Endothelial cell of umbilical vein (primary cell): Measurements from ENCODE around the gene ZNRF3. TPM values are rescaled to one million over a fixed set of nuclear protein-coding genes. Genes with fewer than 3 reads are reported as not detected.

Experiments
- BruUV-seq: library from RNA; stranded (reverse); fragments of 400-500 nt; replicated peaks from 2 replicates; lab custom pipeline; 2021; lab: Mats Ljungman, UMichigan
- CTCF ChIA-PET: fragments of 300-600, 350-600 bp; sonication (Branson Sonifier 250); formaldehyde crosslinking; loops from one replicate; lab custom pipeline; 2021; ENCODE audit warnings: antibody characterized with exemption, inconsistent platforms; lab: Charles Lee
- POLR2A ChIA-PET: fragments of 300-600, 350-600 bp; sonication (Branson Sonifier 250); formaldehyde crosslinking; loops from one replicate; lab custom pipeline; 2021; ENCODE audit warnings: antibody characterized with exemption, inconsistent platforms; lab: Charles Lee
- DNase-seq: peaks from one replicate; pipeline ENCODE4 v3.0.0-alpha.2; 2011; ENCODE audit warnings: low read depth, low spot score
- FAIRE-seq: peaks from 2 replicates; lab custom pipeline; 2011; peaks lifted over from hg19 to GRCh38; lab: Jason Lieb, UNC
- H2AFZ ChIP-seq: 2 replicates; pipeline ENCODE4 v1.6.0; 2012; ENCODE audit warnings: low read depth, low read length, control low read depth, inconsistent platforms
- H3K27ac ChIP-seq: 2 replicates; pipeline ENCODE4 v1.5.1; 2011; ENCODE audit warnings: low read depth, mild to moderate bottlenecking, control low read depth, low read length, moderate library complexity; ENCODE audit not compliant: insufficient read depth
- H3K27me3 ChIP-seq, 2 experiments: 2 replicates each; pipeline versions ENCODE4 v1.6.0 to v1.6.1; 2011; ENCODE audit warnings: low read length in 2 of 2, mixed read lengths in 1 of 2; ENCODE audit not compliant: control insufficient read depth in 2 of 2, insufficient read depth in 2 of 2
- H3K36me3 ChIP-seq, 2 experiments: 2 replicates in 1 of 2; 3 replicates in 1 of 2; pipeline ENCODE4 v1.5.1; 2011; ENCODE audit warnings: low read length in 2 of 2, mild to moderate bottlenecking in 1 of 2, moderate library complexity in 1 of 2; ENCODE audit not compliant: control insufficient read depth in 2 of 2, insufficient read depth in 2 of 2; ENCODE audit errors: extremely low read depth in 1 of 2
- H3K4me1 ChIP-seq: 3 replicates; pipeline ENCODE4 v1.5.1; 2011; ENCODE audit warnings: mild to moderate bottlenecking, low read length; ENCODE audit not compliant: control insufficient read depth, insufficient read depth; ENCODE audit errors: extremely low read depth
- H3K4me2 ChIP-seq: 2 replicates; pipeline ENCODE4 v1.6.1; 2011; ENCODE audit warnings: low read length, control low read depth, mixed read lengths; ENCODE audit not compliant: insufficient read depth
- H3K4me3 ChIP-seq, 3 experiments: fragments of 200-600 bp in 1 of 3; sonication (generic), shearing (Covaris generic) in 1 of 3; replicated peaks in 1 of 3; 2 replicates each; pipeline ENCODE4 v1.5.1; 2011 to 2016; ENCODE audit warnings: control low read depth in 3 of 3, low read length in 3 of 3, mild to moderate bottlenecking in 2 of 3, inconsistent platforms in 1 of 3, low read depth in 1 of 3, moderate library complexity in 1 of 3; ENCODE audit not compliant: insufficient read depth in 1 of 3
- H3K79me2 ChIP-seq: 2 replicates; pipeline ENCODE4 v1.6.0; 2012; ENCODE audit warnings: low read length, inconsistent platforms; ENCODE audit not compliant: control insufficient read depth, insufficient read depth
- H3K9ac ChIP-seq: replicated peaks from 2 replicates; pipeline ENCODE3; 2011; ENCODE audit warnings: low read length, control low read depth; ENCODE audit not compliant: insufficient read depth; ENCODE audit errors: extremely low read depth
- H3K9me1 ChIP-seq: replicated peaks from 3 replicates; pipeline ENCODE4 v1.6.0; 2011; ENCODE audit warnings: mild to moderate bottlenecking, low read length; ENCODE audit not compliant: control insufficient read depth, insufficient read depth; ENCODE audit errors: extremely low read depth
- H3K9me3 ChIP-seq: replicated peaks from 2 replicates; pipeline ENCODE4 v1.5.1; 2012; ENCODE audit warnings: low read length, inconsistent platforms; ENCODE audit not compliant: control insufficient read depth, insufficient read depth
- H4K20me1 ChIP-seq: replicated peaks from 2 replicates; pipeline ENCODE3; 2011; ENCODE audit warnings: mild to moderate bottlenecking, low read length; ENCODE audit not compliant: control insufficient read depth, insufficient read depth; ENCODE audit errors: extremely low read depth
- CTCF ChIP-seq, 2 donors: IDR thresholded peaks; 1 replicate in 1 of 2; 2 replicates in 1 of 2; pipeline ENCODE4 v1.5.1; 2011; ENCODE audit warnings: low read length in 2 of 2, mild to moderate bottlenecking in 2 of 2, moderate library complexity in 2 of 2, control low read depth in 1 of 2, inconsistent platforms in 1 of 2, low read depth in 1 of 2; ENCODE audit not compliant: insufficient read depth in 1 of 2; ENCODE audit errors: extremely low read depth in 1 of 2
- EZH2 ChIP-seq: IDR thresholded peaks from 2 replicates; pipeline ENCODE4 v1.6.1; 2012; ENCODE audit warnings: borderline replicate concordance, low read depth, mild to moderate bottlenecking, moderate library complexity, low read length, inconsistent platforms; ENCODE audit not compliant: severe bottlenecking
- FOS ChIP-seq: IDR thresholded peaks from 2 replicates; pipeline ENCODE4 v1.6.1; 2011; ENCODE audit warnings: mild to moderate bottlenecking, low read length, moderate library complexity, borderline replicate concordance; ENCODE audit not compliant: insufficient read depth
- GATA2 ChIP-seq: IDR thresholded peaks from 2 replicates; pipeline ENCODE4 v1.7.0; 2011; ENCODE audit warnings: low read depth, mild to moderate bottlenecking, moderate library complexity, mixed read lengths, low read length; ENCODE audit not compliant: insufficient read length, insufficient read depth
- JUN ChIP-seq: IDR thresholded peaks from 2 replicates; pipeline ENCODE4 v1.6.1; 2011; ENCODE audit warnings: borderline replicate concordance, low read depth; ENCODE audit not compliant: insufficient read length, insufficient read depth
- MAX ChIP-seq: IDR thresholded peaks from 2 replicates; pipeline ENCODE4 v1.6.1; 2011; ENCODE audit not compliant: insufficient read depth, insufficient read length
- MYC ChIP-seq: IDR thresholded peaks from one replicate; pipeline ENCODE4 v1.6.1; 2011; ENCODE audit warnings: mild to moderate bottlenecking, low read depth, low read length
- POLR2A ChIP-seq: IDR thresholded peaks from 2 replicates; pipeline ENCODE4 v1.6.1; 2012; ENCODE audit warnings: low read depth, mild to moderate bottlenecking, control low read depth, low read length
- POLR2AphosphoS5 ChIP-seq: IDR thresholded peaks from 2 replicates; pipeline ENCODE4 v1.6.1; 2012; ENCODE audit warnings: low read depth, mild to moderate bottlenecking, control low read depth, low read length, moderate library complexity; ENCODE audit not compliant: insufficient read depth
- dilution Hi-C: fragments of 300-500 bp; cut with MboI; formaldehyde crosslinking; loops from one replicate; pipeline ENCODE4 v1.15.0; 2019; ENCODE audit warnings: low sequenced_read_pairs; ENCODE audit not compliant: extremely low pct_ligation_motif_present
- intact Hi-C: fragments of 100-400 bp; cut with micrococcal nuclease; formaldehyde crosslinking; loops from one replicate; pipeline ENCODE4 v1.10.0; 2022
- polyA plus RNA-seq, 4 experiments: library from polyadenylated mRNA; depleted of rRNA in 3 of 4; stranded (reverse) in 3 of 4; unstranded in 1 of 4; fragments of >200 nt; gene quantifications; 2 replicates each; pipeline versions ENCODE4 v1.2.1 to v1.2.3, GENCODE V29; 2011 to 2012; ENCODE audit warnings: missing spikeins in 1 of 4
- total RNA-seq: library from RNA; stranded (reverse); gene quantifications from 2 replicates; pipeline ENCODE4 v1.2.3, GENCODE V29; 2021

Gene ZNRF3
- total and polyA plus RNA-seq, 2 donors (not counting 3 experiments of a cell fraction or from before 2014, with no cell fraction given) = 2.7 to 5.2 TPM

- Histone ChIP-seq H3K4me1 (no peaks in the 10 kb centered on the region), H3K9ac (no peak overlapping the region), H4K20me1 (no peaks in the 10 kb centered on the region), H3K4me3 (no peak overlapping the region), H3K27me3 (no peaks in the 10 kb centered on the region), H3K27ac (no peak overlapping the region), H3K79me2 (no peaks in the 10 kb centered on the region), H2AFZ (no peak overlapping the region), H3K36me3 (no peaks in the 10 kb centered on the region), H3K9me1 (no peaks in the 10 kb centered on the region), H3K9me3 (no peaks in the 10 kb centered on the region), H3K4me2 (no peak overlapping the region)
- ChIA-PET CTCF (no interaction called here), POLR2A (no interaction called here)
- intact Hi-C loops = no loop called here
- TF ChIP-seq GATA2 (no peak), POLR2AphosphoS5 (no peak), EZH2 (no peak), CTCF (IDR thresholded peaks at IDR 0.05; ENCODE audit: extremely low read depth in 1 of 2, insufficient read depth in 1 of 2, low read depth in 1 of 2, low read length in 2 of 2) (no peak), MAX (no peak), JUN (no peak), POLR2A (no peak), MYC (no peak), FOS (no peak)
- dilution Hi-C loops = no loop called here
- FAIRE-seq = no peak
- BruUV-seq = no TSS peak
- no peak for DNase-seq
Observed at GRCh38 chr22:28994522-28994921, 111.2 kb downstream of the ZNRF3 start.
